GM18520 (cell line): ENCODE measurements around the gene BST2.

Experiments used
- ATAC-seq: cut with Tn5 transposase; IDR thresholded peaks from one replicate; pipeline ENCODE4 v1.9.1; 2021; ENCODE audit not compliant: unreplicated experiment

The BST2 gene, protein sequence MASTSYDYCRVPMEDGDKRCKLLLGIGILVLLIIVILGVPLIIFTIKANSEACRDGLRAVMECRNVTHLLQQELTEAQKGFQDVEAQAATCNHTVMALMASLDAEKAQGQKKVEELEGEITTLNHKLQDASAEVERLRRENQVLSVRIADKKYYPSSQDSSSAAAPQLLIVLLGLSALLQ

DNA sequence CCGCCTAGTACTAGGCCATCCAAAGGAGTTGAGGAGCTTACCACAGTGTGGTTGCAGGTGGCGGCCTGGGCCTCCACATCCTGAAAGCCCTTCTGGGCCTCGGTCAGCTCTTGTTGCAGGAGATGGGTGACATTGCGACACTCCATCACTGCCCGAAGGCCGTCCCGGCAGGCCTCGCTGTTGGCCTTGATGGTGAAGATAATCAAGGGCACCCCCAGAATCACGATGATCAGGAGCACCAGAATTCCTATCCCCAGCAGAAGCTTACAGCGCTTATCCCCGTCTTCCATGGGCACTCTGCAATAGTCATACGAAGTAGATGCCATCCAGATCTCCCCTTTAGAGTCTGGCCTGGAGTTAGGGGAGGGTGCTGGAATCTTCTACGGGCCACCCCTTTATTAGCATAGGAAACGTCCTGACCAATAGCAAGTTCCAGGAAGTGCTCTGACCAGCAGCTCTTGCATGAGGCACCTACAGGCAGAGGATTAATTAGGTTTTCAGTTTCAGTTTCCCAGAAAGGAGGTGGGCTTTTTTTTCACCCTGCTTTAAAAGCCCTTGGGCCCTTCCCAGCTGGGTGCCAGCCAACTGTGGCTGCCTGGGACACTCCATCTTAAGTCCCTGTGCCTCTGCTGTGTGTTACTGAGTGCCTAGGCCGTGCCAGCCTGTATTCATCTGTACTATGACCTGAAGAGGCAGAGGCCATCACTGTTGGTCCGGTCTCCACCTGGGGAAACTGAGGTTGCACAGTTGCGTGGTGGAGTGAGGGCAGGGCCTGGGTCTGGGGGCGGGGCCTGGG, at the start of gene BST2:
Gene BST2 (minus strand): TSS at position 381 of the 796 bp plus-strand sequence. CDS start 55 bp downstream, at position 326.
- ATAC-seq, result peak; percentile 71

DNA sequence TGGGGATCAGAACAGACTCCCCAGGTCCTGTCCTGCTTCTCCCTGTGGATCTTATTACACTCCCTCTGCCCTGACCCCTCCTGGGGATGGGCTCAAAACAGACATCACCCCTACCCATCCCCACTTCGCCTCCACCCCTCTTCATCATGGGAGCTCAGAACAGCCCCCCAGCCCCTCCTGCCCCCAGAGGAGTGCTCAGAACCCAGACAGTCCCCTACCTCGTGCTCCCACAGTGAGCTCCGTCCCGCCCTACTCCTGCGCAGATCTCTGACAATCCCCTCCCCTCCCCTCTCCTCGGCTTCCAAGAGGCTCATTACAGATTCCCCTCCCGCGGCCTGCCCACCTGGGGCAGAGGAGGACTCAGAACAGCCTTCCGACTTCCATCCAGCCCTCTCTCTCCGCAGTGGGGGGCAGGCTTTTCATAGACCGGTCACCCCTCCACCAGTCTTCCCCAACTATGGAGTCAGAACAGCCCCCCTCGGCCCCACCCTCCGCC, 49.2 kb upstream of the BST2 start:
- ATAC-seq, result no peak

DNA sequence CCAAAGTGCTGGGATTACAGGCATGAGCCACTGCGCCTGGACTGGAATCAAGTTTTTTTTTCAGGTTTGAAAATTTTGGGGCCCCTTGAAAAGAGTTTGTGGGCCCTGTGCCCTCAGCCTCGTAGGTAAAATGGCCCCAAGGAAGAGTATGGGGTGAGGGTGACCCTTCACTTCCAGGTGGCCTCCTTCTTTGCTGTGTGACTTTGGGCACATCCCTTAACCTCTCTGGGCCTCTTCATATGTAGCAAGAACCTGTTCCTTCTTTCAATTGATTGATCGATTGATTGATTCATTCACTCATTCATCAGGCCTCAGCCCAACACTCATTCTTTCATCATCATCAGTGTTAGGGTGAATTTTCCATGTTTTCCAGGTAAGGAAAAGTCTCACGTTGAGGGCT, 46.4 kb upstream of the BST2 start:
- ATAC-seq, result no peak

DNA sequence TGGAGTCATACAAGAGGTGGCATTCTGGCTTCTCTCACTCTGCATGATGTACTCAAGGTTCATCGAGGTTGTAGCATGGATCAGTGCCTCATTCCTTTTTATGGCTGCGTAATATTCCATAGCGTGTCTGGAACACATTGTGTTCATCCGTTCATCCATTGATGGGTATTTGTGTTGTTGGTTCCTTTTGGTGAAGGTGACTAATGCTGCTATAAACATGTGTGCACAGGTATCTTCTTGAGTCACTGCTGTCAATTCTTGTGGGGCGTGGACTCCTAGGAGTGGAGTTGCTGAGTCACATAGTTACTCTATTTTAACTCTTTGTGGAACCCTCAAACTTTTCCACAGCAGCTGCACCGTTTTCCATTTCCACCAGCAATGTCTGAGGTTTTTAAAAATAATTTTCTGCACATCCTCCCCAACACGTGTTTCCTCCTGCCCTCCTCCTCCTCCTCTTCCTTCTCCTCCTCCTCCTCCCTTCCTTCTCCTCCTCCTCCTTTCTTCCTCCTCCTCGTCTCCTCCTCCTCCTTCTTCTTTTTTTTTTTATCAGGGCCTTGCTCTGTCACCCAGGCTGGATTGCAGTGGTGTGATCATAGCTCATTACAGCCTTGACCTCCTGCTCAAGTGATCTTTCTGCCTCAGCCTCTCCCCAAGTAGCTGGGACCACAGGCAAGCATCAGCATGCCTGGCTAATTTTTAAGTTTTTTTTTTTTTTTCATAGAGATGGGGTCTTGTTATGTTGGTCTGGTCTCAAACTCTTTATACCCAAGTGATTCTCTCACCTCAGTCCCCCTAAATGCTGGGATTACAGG, 45.0 kb upstream of the BST2 start:
- no peak for ATAC-seq

DNA sequence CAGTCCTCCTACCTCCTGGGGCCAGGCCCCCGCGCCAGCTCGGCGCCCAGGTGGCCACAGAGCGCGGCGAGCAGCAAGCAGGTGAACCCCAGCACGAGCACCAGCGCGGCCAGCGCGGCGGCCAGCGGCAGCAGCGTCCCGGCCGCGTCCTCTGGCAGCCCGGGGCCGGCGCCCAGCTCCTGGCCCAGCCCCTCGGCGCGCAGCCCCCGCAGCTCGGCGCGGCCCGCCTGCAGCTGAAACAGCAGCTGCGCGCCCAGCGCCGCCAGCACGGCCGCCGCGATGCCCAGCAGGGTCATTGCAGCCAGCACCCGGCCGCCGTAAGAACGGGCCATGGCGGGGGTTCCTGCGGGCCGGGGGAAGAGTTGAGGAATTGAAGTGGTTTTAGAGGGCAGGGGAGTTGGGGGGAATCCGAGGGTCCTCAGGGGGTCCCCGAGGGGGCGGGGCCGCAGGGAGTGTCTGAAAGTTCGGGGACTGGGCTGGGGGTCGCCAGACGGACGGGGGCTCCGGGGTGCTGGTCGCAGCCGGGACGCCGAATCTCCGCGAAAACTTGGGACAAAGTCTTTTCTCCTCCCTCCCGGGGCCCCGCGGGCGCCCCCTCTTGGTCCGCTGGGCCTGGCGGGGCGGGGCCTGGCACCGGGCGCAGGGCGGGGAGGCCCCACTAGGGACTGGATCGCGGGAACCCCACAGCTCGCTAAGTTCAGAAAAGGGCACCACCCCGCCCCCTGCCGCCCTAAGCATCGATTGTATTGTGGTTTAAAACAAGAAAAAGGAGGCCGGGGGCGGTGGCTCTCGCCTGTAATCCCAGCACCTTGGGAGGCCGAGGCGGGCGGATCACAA, 42.9 kb upstream of the BST2 start, which contains the start of gene TMEM221:
Gene TMEM221 (minus strand): TSS at position 538 of the 837 bp plus-strand sequence. CDS start 206 bp downstream, at position 332.
- ATAC-seq, result no peak

DNA sequence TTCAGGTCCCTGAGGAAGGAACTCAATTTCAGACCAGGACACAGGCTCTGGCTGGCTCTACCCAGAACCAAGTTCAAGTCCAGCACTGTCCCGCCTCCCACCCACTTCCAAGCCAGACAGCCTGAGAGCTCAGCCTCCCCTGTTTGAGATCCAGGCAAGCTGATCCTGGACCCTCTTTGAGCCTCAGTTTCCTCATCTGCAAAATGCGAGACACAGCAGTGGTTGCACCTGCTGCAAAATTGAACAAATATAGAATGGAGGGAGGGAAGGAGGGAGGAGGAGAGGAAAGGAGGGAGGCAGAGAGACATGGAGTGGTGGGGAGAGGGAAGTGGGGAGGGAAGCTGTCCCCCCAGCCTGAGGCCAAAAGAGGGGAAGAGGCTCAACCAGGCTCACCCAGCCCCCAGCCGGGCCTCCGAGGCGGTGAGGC, 42.3 kb upstream of the BST2 start:
- ATAC-seq, result no peak

DNA sequence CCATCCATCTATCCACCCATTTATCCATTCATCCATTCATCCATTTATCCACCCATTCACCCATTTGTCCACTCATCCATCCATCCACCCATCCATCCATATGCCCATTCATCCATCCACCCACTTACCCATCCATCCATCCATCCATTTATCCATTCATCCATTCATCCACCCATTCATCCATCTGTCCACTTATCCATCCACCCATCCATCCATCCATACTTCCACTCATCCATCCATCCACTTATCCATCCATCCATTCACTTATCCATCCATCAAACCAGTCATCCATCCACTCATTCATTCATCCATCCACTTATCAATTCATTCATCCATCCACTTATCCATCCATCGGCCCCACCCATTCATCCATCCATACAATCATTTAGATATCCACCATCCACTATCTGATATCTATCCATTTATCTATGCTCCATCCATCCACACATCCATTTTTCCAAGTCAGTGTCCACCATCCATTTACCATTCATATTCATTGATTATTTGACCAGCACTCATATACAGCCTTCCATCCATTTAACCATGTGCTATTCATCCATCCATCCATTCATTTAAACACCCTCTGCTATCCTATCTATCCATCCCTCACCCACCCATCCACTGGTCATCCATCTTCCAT, 40.2 kb upstream of the BST2 start:
- ATAC-seq, result no peak

DNA sequence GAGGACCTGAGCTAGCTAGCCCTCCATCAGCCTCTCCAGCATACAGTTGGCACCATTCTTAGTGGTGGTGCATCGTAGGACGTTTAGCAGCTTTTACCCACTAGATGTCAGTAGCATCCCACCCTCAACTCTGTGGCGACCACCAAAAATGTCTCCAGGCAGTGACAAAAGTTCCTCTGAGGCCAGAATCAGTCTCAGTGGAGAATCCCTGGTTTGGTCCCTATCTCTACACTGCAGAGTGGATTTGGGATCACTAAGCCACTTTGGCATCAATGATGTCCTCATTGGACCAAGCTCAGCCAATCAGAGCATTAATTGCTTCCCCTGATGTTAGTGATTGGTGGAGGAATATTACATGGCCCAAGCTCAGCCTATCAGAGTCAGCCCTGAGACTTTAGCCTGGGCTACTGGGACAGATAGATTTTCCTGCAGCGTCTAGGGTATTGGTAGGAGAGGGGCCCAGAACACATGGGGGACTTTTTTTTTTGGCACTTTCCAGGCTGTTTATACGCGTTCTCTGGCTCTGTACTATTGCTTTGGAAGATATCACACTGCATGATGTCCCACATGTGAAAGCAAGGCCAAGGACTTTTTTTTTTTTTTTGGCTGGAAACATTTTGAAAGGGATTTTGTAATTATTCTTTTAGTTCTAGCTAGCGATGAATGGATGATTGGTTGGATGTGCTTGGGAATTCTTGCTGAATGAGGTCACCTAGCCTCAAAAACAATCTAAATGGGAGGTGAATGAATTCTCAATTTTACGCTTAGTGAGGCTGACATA, 36.0 kb upstream of the BST2 start:
- ATAC-seq, result no peak

DNA sequence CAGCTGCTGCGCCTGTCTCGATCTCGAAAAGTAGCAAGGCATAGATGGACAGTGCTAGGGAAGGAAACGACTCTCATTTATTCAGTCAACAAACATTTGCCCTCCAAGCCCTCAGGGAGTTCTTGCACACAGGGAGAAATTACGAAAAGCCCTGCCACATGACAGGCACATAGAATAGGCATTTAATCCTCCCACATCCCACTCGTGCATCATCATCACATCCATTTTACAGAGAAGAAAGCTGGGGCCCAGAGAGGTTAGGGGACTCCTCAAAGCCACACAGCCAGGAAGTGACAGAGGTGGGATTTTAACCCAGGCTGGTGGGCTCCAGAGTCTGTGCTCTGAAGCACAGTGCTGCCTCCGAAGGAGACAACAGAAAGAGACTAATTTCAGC, 31.4 kb upstream of the BST2 start:
- no peak for ATAC-seq

DNA sequence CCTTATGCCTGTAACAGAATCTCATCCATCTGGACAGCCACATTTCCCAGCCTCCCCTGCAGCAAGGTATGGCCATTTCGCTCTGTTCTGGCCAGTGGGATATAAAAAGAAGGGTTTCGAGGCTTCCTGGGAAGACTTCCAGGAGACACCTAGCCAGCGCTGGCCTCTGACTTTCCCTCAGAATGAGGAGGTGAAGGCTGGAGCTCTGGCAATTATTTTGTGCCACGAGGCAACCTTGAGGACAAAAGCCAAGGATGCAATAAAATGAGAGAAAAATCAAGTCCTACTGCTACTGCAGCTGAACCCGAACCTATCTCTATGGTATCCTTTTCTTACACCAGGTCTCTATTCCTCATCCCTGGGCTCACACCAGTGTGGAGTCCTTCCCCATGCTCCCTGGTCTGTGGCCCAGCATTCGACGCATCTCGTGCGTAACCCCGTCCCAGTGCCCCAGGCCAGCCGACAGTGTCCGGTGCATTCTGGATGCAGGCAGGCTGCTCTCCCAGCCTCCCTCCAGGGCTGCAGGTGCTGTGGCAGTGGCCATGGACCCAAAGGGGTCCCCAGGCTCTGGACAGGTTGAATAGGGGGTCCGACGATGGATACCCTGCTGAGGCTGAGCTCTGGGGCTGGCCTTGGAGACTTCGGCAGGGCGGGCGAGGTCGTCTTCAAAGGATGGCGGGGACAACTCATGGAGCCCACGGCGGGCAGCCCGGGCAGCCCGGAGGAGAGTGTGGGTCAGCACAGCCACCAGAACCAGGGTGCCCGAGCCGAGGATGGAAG, 30.9 kb upstream of the BST2 start:
- no peak for ATAC-seq

DNA sequence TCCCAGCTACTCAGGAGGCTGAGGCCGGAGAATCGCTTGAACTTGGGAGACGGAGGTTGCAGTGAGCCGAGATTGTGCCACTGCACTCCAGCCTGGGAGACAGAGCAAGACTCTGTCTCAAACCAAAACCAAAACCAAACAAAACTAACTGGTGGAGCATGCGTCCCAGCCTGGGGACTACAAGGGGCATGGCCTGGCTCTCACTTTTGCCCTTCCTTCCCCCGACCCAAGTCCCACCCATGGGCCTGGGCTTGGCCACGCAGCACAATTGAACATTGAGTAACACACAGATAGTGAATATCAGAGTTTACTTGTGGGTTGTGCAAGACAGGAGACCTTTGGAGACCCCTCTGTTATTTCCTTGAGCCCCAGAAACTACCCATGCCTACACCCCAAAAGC, 29.8 kb upstream of the BST2 start:
- no peak for ATAC-seq

DNA sequence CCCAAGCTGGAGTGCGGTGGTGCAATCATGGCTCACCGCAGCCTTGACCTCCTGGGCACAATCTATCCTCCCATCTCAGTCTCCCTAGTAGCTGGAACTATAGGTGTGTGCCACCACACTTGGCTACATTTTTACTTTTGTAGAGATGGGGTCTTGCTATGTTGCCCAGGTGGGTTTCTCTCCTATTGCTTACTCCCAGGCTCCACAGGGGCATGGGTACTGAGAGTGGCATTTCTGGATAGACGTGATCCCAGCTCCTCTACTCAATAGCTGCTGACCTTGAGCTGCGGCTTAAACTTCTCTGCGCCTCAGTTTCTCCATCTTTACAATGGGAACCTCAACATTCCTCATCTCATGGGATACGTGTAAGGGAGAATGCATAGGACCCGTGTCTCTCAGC, 26.0 kb upstream of the BST2 start:
- ATAC-seq, result no peak

DNA sequence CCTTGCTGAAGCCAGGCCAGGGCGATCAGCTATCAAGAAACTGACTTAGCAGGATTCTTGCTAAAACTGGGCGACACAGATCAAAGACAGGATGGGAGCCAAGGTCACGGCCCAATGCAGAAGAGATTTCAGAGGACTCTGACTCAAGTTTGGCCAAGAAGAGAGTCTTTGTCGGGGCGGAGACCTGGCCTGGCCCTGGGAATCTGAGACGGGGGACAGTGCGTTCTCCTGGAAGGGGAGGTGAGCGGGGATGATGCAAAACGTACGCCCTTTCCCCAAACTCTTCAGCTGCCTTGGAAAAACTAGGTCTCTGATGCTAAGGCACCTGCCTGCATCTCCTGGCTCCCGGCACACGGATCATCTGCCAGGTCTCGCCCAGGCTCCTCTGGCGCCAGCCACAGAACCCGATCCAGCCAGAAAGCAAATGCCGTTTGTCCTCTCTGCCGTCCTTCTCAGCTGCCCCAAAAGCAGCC, 24.2 kb upstream of the BST2 start:
- no peak for ATAC-seq

DNA sequence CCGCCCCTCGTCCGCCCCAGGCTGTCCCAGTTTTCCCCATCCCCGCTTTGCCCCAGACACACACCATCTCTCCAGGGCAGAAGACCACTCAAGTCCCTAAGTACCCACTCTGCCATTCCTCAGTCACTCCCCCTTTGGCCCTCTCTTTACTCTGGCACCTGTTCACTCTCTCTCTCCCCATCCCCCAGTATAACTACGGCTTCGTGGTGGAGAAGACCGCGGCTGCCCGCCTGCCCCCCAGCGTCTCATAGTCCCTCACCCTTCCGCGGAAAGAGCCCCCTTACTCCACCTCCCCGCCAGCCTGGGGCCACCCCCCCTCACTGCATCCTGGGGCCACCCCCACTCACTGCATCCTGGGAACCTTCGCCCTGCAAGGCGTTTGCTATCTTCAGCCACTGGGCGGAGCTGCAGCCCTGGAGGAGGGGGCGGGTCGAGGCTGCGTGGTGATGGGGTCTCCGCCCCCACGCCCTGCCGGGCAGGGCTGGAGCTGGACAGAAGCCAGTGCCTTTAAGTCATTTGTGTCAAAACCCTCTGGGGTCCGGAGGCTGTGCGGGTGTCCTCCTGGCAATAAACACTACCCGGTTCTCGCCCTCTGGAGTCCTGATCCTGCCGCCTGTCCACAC, 19.4 kb upstream of the BST2 start:
- ATAC-seq, result no peak

DNA sequence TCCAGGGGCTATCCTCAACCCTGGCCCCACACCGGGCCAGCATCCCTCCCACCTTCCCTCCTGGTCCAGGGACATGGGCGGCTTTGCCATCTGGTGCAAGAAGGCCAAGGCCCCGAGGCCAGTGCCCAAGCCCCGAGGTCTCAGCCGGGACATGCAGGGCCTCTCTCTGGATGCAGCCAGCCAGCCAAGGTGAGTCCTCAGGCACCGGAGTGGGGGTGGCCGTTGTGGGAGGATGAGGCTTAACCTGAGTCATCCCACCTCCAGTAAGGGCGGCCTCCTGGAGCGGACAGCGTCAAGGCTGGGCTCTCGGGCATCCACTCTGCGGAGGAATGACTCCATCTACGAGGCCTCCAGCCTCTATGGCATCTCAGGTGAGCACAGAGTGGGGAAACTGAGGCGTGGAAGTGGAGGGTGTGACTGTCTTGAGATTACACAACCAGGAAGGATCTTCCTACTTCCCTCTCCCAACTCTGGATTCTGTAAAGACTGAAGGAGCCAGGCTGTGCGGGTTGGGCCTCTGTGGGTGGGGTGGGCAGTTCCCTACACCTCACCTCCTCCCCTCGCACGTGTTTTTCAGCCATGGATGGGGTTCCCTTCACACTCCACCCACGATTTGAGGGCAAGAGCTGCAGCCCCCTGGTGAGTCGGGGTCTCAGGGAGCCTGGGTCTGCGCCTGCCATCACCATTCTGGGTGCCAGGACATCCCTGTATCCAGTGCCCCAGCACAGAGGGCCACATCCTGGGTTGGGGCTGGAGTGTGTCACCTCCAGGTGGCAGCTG, 18.2 kb upstream of the BST2 start:
- ATAC-seq, result no peak

DNA sequence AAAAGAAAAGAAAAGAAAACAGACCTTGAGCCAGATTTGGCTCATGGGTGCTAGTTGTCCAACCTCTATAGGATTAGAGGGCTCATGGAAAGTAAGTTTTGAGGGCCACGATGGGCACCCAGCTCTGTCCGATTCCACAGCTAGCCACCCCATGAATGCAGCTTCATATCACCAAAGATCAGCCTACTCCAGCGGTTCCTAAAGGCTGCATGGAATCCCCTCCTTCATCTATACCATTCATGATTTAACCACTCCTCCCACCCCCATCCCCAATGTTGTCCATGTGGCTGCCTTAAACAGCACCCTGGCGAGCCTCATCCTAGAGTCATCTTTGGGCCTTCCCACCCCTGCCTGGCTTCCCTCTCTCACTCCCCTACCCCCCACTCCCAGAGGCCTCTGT, 16.5 kb upstream of the BST2 start:
- no peak for ATAC-seq

DNA sequence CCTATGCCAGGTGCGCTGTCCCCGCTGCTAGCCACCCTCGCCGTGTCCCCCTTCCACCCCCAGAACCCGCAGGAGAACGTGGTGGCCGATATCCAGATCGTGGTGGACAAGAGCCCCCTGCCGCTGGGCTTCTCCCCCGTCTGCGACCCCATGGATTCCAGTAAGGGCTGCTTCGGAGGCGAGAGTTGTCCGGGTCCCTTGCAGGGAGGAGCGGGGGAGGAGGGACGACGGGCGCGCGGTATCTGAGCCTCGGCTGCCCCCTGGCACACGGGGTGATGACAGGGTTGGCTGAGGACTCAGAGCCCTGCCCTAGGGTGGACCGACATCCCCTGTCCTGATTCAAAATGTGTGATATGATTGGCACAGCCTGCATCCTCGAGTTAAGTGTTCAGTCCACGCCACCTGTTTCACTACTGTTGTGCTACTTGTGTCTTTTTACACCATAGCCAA, 15.1 kb upstream of the BST2 start:
- ATAC-seq, result no peak
